ENCODE results near the gene VSIR.

DNA sequence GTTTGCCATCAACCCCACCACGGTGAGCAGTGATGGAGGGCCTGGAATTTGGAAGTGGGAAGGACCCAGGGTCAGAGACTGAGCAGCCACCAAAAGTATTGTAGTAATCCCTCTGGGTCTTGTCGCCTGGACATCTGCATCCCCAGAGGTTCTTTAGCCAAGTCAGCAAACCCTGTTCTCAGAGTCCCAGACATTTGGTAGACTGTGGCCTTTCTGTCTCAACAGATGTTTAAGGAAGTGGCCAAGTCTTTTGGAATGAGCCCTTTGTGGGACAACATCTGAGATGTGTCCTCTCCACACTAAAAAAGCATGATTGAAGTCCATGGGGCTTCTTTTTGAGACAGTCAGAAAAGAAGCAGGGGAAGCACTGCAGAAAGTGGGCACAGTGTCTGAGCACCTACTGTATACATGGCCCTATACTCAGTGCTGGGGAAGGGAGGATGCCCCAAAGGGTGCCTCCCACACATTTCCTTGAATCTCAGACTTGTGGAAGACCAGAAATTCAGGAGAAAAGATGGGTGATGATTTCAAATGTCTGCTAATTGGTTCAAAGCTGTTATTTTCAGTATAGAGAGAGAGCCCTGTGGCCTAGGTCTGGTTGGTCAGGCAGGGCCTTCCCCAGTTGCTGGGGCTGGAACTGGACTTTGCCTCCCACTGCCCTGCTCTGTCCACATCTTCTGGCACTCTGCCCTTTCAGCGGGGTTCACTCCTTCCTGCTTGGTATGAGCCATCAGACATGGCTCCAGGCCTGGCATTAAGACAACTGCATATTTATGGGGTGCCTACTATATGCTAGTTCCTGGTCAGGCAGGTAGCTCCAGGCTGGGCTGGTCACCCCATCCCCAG lies 26.5 kb upstream of the VSIR start:
- TF ChIP-seq, protein P1, sequence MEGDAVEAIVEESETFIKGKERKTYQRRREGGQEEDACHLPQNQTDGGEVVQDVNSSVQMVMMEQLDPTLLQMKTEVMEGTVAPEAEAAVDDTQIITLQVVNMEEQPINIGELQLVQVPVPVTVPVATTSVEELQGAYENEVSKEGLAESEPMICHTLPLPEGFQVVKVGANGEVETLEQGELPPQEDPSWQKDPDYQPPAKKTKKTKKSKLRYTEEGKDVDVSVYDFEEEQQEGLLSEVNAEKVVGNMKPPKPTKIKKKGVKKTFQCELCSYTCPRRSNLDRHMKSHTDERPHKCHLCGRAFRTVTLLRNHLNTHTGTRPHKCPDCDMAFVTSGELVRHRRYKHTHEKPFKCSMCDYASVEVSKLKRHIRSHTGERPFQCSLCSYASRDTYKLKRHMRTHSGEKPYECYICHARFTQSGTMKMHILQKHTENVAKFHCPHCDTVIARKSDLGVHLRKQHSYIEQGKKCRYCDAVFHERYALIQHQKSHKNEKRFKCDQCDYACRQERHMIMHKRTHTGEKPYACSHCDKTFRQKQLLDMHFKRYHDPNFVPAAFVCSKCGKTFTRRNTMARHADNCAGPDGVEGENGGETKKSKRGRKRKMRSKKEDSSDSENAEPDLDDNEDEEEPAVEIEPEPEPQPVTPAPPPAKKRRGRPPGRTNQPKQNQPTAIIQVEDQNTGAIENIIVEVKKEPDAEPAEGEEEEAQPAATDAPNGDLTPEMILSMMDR (IDR thresholded peaks at IDR 0.05) = no peak
- TF ChIP-seq POLR2A (IDR thresholded peaks at IDR 0.05) = no peak
